GM18508 (cell line): ENCODE data around the gene TSPAN2.

Experiments used
- ATAC-seq: cut with Tn5 transposase; IDR thresholded peaks from one replicate; pipeline ENCODE4 v1.9.1; 2021; ENCODE audit warnings: moderate number of reproducible peaks; ENCODE audit not compliant: insufficient read depth, unreplicated experiment

Gene TSPAN2

GRCh38 chr1:115077984-115078330 lies 11.3 kb downstream of the TSPAN2 start:
- no peak for ATAC-seq

GRCh38 chr1:115077286-115077983 lies 11.9 kb downstream of the TSPAN2 start:
- no peak for ATAC-seq

GRCh38 chr1:115076384-115076915 lies 12.9 kb downstream of the TSPAN2 start:
- no peak for ATAC-seq

GRCh38 chr1:115074839-115075534 lies 14.3 kb downstream of the TSPAN2 start:
- no peak for ATAC-seq

GRCh38 chr1:115073298-115074087 lies 15.8 kb downstream of the TSPAN2 start:
- ATAC-seq = no peak

- no peak for ATAC-seq
Measured at GRCh38 chr1:115071012-115071664, 18.2 kb downstream of the TSPAN2 start.

GRCh38 chr1:115069659-115070308 lies 19.5 kb downstream of the TSPAN2 start:
- ATAC-seq = no peak

- ATAC-seq = no peak
Measured at GRCh38 chr1:115068826-115069585, 20.3 kb downstream of the TSPAN2 start.

- ATAC-seq = no peak
Measured at GRCh38 chr1:115067161-115067859, 22.0 kb downstream of the TSPAN2 start.

GRCh38 chr1:115065021-115065420 lies 24.3 kb downstream of the TSPAN2 start:
- ATAC-seq = no peak

GRCh38 chr1:115064461-115064860 lies 24.8 kb downstream of the TSPAN2 start:
- no peak for ATAC-seq

- ATAC-seq = no peak
Measured at GRCh38 chr1:115063228-115063901, 25.9 kb downstream of the TSPAN2 start.

- no peak for ATAC-seq
Measured at GRCh38 chr1:115062542-115063004, 26.7 kb downstream of the TSPAN2 start.

- no peak for ATAC-seq
Measured at GRCh38 chr1:115060501-115060900, 28.8 kb downstream of the TSPAN2 start.

GRCh38 chr1:115059316-115059715 lies 30.0 kb downstream of the TSPAN2 start:
- ATAC-seq = no peak

GRCh38 chr1:115057661-115058254 lies 31.5 kb downstream of the TSPAN2 start:
- no peak for ATAC-seq

- ATAC-seq = no peak
Measured at GRCh38 chr1:115056395-115056798, 32.9 kb downstream of the TSPAN2 start.
